Activated CD4-positive, alpha-beta T cell treated with anti-CD3 and anti-CD28 coated beads, Interleukin-2, amount 50 U/mL, for 24 hours (primary cell): ENCODE results near the gene RASSF5.
"Not testable (repeated sequence)": the region's sequence is repeated elsewhere in the genome, so short reads cannot be mapped to it uniquely, and the experiment has no call there.

ENCODE experiments used
- DNase-seq, 2 donors: peaks; one replicate each; pipeline ENCODE4 v3.0.0-alpha.2; 2020; ENCODE audit warnings: low read depth in 1 of 2, low spot score in 1 of 2

RASSF5 gene

DNA sequence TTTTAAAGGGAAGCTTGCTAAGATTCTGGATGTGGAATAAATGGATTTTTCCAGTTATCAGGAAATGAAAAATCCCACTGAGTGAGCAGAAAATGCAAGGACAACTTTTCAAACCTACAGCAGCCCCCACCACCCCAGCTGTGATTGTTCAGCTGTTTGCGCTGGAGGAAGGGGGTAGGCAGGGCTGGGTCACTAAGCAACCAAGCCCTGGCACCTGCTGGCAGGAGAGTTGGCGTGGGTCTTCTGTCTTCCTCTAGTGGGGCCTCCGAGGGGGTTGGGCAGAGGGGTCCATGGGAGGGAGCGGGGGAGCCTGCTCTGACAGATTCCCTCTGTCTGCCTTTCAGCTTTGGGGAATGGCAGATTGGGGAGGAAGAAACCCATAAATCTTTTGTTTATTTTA is 59.7 kb downstream of the RASSF5 start:
- DNase-seq, result no peak

DNA sequence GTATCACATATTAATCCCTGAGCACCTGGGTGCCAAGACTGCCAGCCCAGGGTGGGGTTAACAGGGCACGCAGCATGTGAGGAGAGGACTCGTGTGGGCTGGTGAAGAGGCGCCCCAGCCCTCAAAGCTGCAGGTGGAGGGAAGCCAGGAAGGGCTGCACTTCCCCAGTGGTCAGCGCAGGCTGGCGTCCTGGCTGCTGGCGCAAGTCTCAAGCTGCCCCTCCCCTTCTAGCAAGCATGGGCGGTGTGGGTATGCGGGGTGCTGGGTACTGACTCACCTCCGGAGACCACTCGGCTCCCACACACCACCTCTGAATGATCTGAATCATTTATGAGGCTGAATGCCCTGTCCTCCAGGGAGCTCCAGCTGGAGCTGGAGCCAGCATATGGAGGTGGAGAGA is 60.9 kb downstream of the RASSF5 start:
- DNase-seq, result no peak

DNA sequence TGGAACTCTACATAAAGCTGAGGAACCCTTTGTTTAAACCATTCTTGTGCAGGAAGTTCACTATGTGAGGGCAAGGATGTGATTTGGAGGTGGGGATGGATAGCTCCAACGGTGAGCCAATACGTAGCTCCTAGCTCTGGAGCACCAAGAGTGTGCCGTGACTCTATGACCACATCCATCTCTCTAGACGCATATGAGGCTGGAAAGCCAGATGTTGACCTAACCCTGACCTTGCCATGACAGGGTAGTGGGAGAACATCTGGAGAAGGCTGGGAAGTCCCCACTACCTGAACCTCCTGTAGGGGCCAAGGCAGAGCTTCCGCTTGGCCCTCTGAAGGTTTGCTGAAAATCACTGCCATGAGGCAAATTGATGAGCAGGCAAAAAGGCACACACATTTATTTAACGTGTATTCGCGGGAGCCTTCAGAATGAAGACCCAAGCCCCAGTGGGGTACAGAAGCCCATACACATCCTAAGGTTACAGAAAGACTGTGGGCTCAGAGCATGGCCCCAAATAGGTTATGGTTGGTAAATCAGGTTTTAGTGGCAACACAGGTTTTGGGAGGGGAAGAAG is 61.5 kb downstream of the RASSF5 start:
- no peak for DNase-seq

GRCh38 chr1:206569556-206569955 is 62.2 kb downstream of the RASSF5 start:
- DNase-seq, result no peak

DNA sequence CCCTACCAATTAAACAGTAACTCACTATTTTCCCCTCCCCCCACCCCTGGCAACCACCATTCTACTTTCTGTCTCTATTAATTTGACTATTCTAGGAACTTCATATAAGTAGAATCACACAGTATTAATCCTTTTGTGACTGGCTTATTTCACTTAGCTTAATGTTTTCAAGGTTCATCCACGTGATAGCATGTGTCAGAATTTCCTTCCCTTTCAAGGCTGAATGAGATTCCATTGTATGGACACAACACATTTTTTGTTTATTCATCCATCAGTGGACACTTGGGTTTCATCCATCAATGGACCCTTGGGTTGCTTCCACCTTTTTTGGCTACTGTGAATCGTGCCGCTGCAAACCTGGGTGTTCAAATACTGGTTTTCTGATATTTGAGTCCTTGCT is 63.2 kb downstream of the RASSF5 start:
- DNase-seq, result no peak

- no peak for DNase-seq
Measured at GRCh38 chr1:206572835-206573234, 65.5 kb downstream of the RASSF5 start.

GRCh38 chr1:206573319-206573718 is 66.0 kb downstream of the RASSF5 start:
- no peak for DNase-seq

- DNase-seq, result no peak
Measured at GRCh38 chr1:206573762-206574161, 66.4 kb downstream of the RASSF5 start.

GRCh38 chr1:206575165-206575893 is 68.0 kb downstream of the RASSF5 start:
- DNase-seq, result no peak

- DNase-seq, result no peak
Measured at GRCh38 chr1:206575894-206576737, 68.8 kb downstream of the RASSF5 start.

DNA sequence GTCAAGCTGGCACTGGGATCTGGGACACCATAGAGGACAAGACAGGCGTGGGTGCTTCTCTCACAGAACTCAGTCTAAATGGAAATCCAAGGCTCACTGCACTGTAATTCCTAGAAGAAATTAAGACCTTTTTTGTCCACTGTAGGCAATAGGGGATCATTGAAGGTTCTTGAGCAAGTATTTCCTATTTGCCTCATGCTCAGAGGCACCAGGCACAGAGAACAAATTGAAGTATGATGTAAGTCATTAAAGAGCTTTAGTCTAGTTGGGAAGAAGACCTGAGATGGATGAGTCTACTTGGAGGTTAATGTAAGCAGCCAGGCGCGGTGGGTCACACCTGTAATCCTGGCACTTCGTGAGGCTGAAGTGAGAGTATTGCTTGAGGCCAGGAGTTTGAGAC is 70.3 kb downstream of the RASSF5 start:
- DNase-seq, result no peak

DNA sequence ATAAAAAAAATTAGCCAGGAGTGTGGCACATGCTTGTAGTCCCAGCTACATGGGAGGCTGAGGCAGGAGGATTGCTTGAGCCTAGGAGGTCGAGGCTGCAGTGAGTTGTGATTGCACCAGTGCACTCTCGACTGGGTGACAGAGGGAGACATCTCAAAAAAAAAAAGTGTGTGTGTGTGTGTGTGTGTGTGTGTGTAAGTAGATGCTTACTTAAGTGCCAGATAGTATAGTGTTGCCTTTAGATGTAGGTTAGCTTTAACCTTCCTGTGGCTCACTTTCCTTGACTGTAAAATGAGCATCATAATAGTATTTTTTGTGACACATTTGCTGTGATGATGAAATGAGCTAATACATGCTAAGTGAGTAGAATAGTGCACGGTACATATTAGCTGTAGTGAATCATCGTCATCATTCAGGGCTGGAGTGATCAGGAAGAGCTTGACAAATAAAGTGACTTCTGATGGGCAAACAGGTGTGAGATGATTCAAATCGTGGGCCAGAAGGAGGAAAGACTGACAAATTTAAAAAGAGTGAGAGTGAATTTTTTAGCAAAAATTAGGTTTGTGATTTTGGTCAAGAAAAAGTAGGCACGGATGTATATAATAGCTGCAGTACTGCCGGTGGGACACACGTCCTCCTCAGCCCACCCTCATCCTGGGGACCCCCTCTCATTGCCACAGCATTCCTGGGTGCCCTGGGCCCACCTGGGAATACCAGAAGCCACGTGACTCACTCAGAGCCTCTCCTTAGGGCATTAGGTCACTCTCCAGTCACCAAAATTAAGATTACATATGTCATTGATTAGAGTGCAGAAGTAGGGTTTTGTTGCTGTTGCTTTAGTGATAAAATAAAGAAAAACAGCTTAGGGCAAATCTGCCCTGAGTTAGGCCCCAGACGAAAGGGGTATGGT is 71.0 kb downstream of the RASSF5 start:
- peak in 1 of 2 donors; percentile 64 for DNase-seq

GRCh38 chr1:206578978-206579374 is 71.6 kb downstream of the RASSF5 start:
- no peak for DNase-seq

DNA sequence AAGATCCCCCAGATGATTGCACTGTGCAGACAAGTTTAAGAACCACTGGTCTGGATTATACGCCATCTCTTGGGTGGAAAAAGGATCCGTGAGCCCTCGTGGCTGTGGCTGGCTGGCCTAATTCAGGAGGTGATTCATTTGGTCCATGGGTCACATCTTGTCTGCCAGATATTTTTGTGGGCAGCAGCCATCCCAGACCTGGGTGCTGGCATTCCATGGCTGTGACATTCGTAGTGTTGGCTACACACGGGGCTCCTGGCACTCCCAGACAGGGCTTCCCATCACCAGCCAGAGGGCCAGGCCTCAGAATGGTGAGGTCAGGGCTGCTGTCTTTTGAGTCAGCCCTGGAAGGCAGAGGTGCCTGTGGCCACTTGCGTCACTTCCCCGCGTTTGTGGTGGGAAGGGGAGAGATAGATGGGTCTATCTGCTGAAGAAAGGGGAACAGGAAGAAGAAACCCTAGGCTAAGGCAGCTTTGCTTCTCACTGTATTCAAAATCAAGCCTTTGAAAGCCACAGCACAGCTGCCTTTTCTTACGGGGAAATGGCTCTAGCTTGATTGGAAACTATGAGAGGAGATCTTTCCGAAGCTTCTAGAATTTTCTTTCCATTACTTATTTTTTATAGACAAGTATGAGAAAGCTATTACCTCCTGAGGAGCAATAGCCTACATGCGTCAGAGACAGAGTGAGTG is 72.6 kb downstream of the RASSF5 start:
- DNase-seq, result peak; percentile 65 to 86

DNA sequence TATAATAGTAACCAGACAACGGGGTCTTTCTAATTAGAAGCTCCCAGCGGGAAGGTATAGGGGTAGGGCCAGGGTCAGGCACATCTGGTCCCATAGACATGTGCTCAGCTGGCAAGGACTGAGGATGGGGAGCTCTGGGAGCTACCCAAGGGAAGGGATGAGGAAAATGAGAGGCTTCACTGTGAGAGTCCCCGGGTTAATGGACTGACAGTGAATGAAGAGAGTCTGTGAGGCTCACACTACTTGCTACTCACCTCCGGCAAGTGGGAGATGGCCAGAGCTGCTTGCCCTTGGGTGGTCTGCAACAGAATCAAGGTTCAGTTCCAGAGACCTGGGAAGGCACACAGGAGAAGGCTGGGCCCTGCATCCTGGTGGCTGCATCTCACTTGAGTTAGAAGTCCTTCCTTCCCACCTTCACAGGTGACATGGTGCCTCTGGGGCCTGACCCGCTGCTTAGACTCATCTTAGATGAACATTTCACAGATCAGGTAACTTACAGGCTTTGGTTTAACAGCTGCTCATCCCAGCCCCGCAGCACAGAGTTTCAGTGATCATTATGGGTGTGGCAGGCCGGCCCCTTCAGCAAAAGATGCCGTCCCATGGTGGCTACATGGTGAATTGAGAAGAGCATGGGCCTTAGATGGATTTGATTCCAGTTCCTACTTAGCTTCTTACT is 73.2 kb downstream of the RASSF5 start:
- DNase-seq, result no peak

DNA sequence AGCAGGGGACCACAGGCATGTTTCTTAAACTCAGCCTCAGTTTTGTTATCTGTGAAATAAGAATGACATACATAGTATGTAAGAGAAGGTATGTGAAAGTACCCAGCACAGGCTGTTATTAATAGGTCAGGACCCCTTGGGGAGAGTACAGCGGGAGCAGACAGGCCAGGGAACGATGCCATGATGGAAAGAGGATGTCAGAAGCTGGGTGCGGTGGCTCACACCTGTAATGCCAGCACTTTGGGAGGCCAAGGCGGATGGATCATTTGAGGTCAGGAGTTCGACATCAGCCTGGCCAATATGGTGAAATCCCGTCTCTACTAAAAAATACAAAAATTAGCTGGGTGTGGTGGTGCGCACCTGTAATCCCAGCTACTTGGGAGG is 73.8 kb downstream of the RASSF5 start:
- not testable (repeated sequence) for DNase-seq

- DNase-seq, result peak in 1 of 2 donors; percentile 69
Measured at GRCh38 chr1:206581571-206581981, 74.2 kb downstream of the RASSF5 start.

GRCh38 chr1:206582537-206582936 is 75.2 kb downstream of the RASSF5 start:
- DNase-seq, result no peak

DNA sequence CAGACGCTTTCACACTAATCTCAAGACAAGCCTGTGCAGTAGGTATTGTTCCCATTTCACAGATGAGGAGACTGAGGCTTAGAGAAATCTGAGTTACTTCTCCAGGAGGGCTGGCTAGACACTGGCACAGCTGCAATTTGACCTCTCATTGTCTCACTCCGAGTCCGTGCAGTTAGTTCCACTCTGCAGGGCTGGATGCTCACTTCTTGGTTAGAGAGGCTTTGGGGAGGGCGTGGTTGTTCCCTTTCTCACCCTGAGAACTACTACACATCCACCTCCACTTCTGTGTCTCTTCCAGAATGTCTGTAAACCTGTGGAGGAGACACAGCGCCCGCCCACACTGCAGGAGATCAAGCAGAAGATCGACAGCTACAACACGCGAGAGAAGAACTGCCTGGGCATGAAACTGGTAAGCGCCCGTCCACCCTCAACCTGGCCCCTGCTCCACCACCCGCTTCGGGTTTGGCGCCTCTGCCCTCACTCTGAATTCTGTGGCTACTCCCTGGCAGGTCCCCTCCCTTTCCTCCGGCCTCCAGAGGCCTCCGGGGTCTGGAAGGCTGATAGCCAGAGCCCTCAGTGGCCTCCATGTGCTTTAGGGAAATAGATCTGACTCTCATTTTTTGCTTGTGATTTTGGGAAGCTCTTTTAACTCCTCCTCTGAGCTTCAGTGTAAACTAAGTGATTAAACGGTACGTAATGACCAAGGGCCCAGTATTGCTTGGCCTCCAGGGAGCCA is 75.8 kb downstream of the RASSF5 start:
- DNase-seq, result no peak
